Activated T-cell treated with anti-CD3 and anti-CD28 coated beads, Interleukin-2, amount 50 U/mL, for 72 hours (primary cell): ENCODE data around the gene TNRC6C. TPM values are rescaled to one million over a fixed set of nuclear protein-coding genes. Genes with fewer than 3 reads are reported as not detected.

ENCODE experiments used
- ATAC-seq, 2 donors: fragments of 150-1000 bp; cut with Tn5 transposase; replicated peaks in 1 of 2; 2 replicates each; pipeline ENCODE4 v1.10.0; 2021; ENCODE audit warnings: moderate library complexity in 2 of 2, mild to moderate bottlenecking in 1 of 2
- DNase-seq, 2 donors: peaks; one replicate each; pipeline ENCODE4 v3.0.0; 2021 to 2022; ENCODE audit warnings: mixed read lengths in 1 of 2
- H3K27ac Mint-ChIP-seq: one replicate; pipeline ENCODE4 v1.8.0; 2022; ENCODE audit warnings: mild to moderate bottlenecking, moderate library complexity, mixed read lengths
- H3K27me3 Mint-ChIP-seq: one replicate; pipeline ENCODE4 v1.8.0; 2022; ENCODE audit warnings: low read depth, mixed read lengths
- H3K36me3 Mint-ChIP-seq, 2 donors: one replicate each; pipeline ENCODE4 v1.8.0; 2022; ENCODE audit warnings: mixed read lengths in 2 of 2, mild to moderate bottlenecking in 1 of 2; ENCODE audit not compliant: insufficient read depth in 2 of 2
- H3K4me1 Mint-ChIP-seq: one replicate; pipeline ENCODE4 v1.8.0; 2022; ENCODE audit warnings: low read depth, mixed read lengths
- H3K4me3 Mint-ChIP-seq, 2 donors: one replicate each; pipeline ENCODE4 v1.8.0; 2022; ENCODE audit warnings: mild to moderate bottlenecking in 2 of 2, mixed read lengths in 2 of 2, moderate library complexity in 2 of 2
- H3K9me3 Mint-ChIP-seq, 2 donors: one replicate each; pipeline ENCODE4 v1.8.0; 2022; ENCODE audit warnings: mixed read lengths in 2 of 2
- total RNA-seq, 2 donors: library from RNA; stranded (reverse); gene quantifications; one replicate each; pipeline ENCODE4 v1.2.3, GENCODE V29; 2022

Gene TNRC6C
- total RNA-seq, 2 donors from 2014 or later = 26.5 to 30.5 TPM

GRCh38 chr17:77996256-77996655 lies 37.8 kb downstream of the TNRC6C start:
- Mint-ChIP-seq H3K4me1 (peaks cover 52% of the 10 kb centered on the region), H3K27me3 (no peaks in the 10 kb centered on the region), H3K9me3 (no peaks in the 10 kb centered on the region), H3K4me3 (no peak overlapping the region), H3K27ac (peak overlapping the region; percentile 60), H3K36me3 (no peaks in the 10 kb centered on the region)
- ATAC-seq (no peak), DNase-seq (no peak)

- H3K4me3 Mint-ChIP-seq = no peak overlapping the region
- no peak for DNase-seq
- peak in 1 of 2 donors; percentile 43 for ATAC-seq
Measured at GRCh38 chr17:77999413-78000173, 41.1 kb downstream of the TNRC6C start.

GRCh38 chr17:78000341-78000740 lies 41.8 kb downstream of the TNRC6C start:
- Mint-ChIP-seq H3K4me1 (peaks cover 61% of the 10 kb centered on the region), H3K9me3 (no peaks in the 10 kb centered on the region), H3K36me3 (peaks cover 0 to 6% of the 10 kb centered on the region in 2 donors)

More at GRCh38 chr17:77999413-78000173, 41.1 kb downstream of the TNRC6C start:
- H3K36me3 Mint-ChIP-seq = no peaks in the 10 kb centered on the region
- no peak overlapping the region for H3K27ac Mint-ChIP-seq
- H3K4me1 Mint-ChIP-seq = peaks cover 61% of the 10 kb centered on the region
- no peaks in the 10 kb centered on the region for H3K27me3 Mint-ChIP-seq
- H3K9me3 Mint-ChIP-seq = no peaks in the 10 kb centered on the region

GRCh38 chr17:78001182-78001581 lies 42.7 kb downstream of the TNRC6C start:
- peaks cover 0 to 6% of the 10 kb centered on the region in 2 donors for H3K36me3 Mint-ChIP-seq
- no peak overlapping the region for H3K27ac Mint-ChIP-seq
- H3K4me1 Mint-ChIP-seq = peaks cover 69% of the 10 kb centered on the region
- DNase-seq = no peak
- ATAC-seq = no peak
- H3K4me3 Mint-ChIP-seq = no peak overlapping the region
- no peaks in the 10 kb centered on the region for H3K9me3 Mint-ChIP-seq
- no peaks in the 10 kb centered on the region for H3K27me3 Mint-ChIP-seq

More at GRCh38 chr17:78000341-78000740, 41.8 kb downstream of the TNRC6C start:
- no peak for ATAC-seq
- Mint-ChIP-seq H3K27ac (no peak overlapping the region), H3K4me3 (no peak overlapping the region), H3K27me3 (no peaks in the 10 kb centered on the region)
- DNase-seq = no peak

- Mint-ChIP-seq H3K4me1 (peaks cover 68% of the 10 kb centered on the region), H3K9me3 (no peaks in the 10 kb centered on the region), H3K27ac (no peak overlapping the region), H3K36me3 (peaks cover 0 to 6% of the 10 kb centered on the region in 2 donors), H3K4me3 (no peak overlapping the region), H3K27me3 (no peaks in the 10 kb centered on the region)
- ATAC-seq = no peak
- no peak for DNase-seq
Measured at GRCh38 chr17:78001612-78002011, 43.1 kb downstream of the TNRC6C start.

- no peak overlapping the region for H3K4me3 Mint-ChIP-seq
- peaks cover 64% of the 10 kb centered on the region for H3K4me1 Mint-ChIP-seq
- H3K27ac Mint-ChIP-seq = no peak overlapping the region
Measured at GRCh38 chr17:78002166-78002565, 43.7 kb downstream of the TNRC6C start.

GRCh38 chr17:78005452-78006171 lies 47.1 kb downstream of the TNRC6C start:
- peak; percentile 71 to 74 for ATAC-seq

More at GRCh38 chr17:78002166-78002565, 43.7 kb downstream of the TNRC6C start:
- ATAC-seq (no peak), DNase-seq (no peak)
- Mint-ChIP-seq H3K27me3 (no peaks in the 10 kb centered on the region), H3K9me3 (no peaks in the 10 kb centered on the region), H3K36me3 (peaks cover 0 to 8% of the 10 kb centered on the region in 2 donors)

GRCh38 chr17:78006338-78006737 lies 47.8 kb downstream of the TNRC6C start:
- no peak overlapping the region for H3K27ac Mint-ChIP-seq
- no peak overlapping the region for H3K4me3 Mint-ChIP-seq
- H3K27me3 Mint-ChIP-seq = no peaks in the 10 kb centered on the region
- DNase-seq (no peak), ATAC-seq (no peak)
- H3K9me3 Mint-ChIP-seq = no peaks in the 10 kb centered on the region
- H3K36me3 Mint-ChIP-seq = peaks cover 0 to 8% of the 10 kb centered on the region in 2 donors
- peaks cover 38% of the 10 kb centered on the region for H3K4me1 Mint-ChIP-seq

More at GRCh38 chr17:78005452-78006171, 47.1 kb downstream of the TNRC6C start:
- no peak for DNase-seq
- H3K27ac Mint-ChIP-seq = peak overlapping the region; percentile 78
- H3K36me3 Mint-ChIP-seq = peaks cover 0 to 8% of the 10 kb centered on the region in 2 donors
- no peaks in the 10 kb centered on the region for H3K9me3 Mint-ChIP-seq
- peak overlapping the region in 1 of 2 donors; percentile 64 for H3K4me3 Mint-ChIP-seq
- peaks cover 41% of the 10 kb centered on the region for H3K4me1 Mint-ChIP-seq
- H3K27me3 Mint-ChIP-seq = no peaks in the 10 kb centered on the region

GRCh38 chr17:78007647-78008046 lies 49.1 kb downstream of the TNRC6C start:
- H3K27me3 Mint-ChIP-seq = no peaks in the 10 kb centered on the region
- ATAC-seq = no peak
- peaks cover 41% of the 10 kb centered on the region for H3K4me1 Mint-ChIP-seq
- DNase-seq = no peak
- H3K27ac Mint-ChIP-seq = no peak overlapping the region
- no peaks in the 10 kb centered on the region for H3K9me3 Mint-ChIP-seq
- no peak overlapping the region for H3K4me3 Mint-ChIP-seq
- peaks cover 0 to 8% of the 10 kb centered on the region in 2 donors for H3K36me3 Mint-ChIP-seq

GRCh38 chr17:78010759-78011158 lies 52.3 kb downstream of the TNRC6C start:
- no peak for ATAC-seq

GRCh38 chr17:78012428-78012827 lies 53.9 kb downstream of the TNRC6C start:
- no peaks in the 10 kb centered on the region for H3K36me3 Mint-ChIP-seq
- H3K9me3 Mint-ChIP-seq = no peaks in the 10 kb centered on the region
- no peak overlapping the region for H3K4me3 Mint-ChIP-seq
- no peak overlapping the region for H3K27ac Mint-ChIP-seq
- no peak for ATAC-seq
- H3K27me3 Mint-ChIP-seq = no peaks in the 10 kb centered on the region
- DNase-seq = no peak
- H3K4me1 Mint-ChIP-seq = peaks cover 22% of the 10 kb centered on the region

More at GRCh38 chr17:78010759-78011158, 52.3 kb downstream of the TNRC6C start:
- H3K9me3 Mint-ChIP-seq = no peaks in the 10 kb centered on the region
- peaks cover 0 to 1% of the 10 kb centered on the region in 2 donors for H3K36me3 Mint-ChIP-seq
- DNase-seq = peak in 1 of 2 donors; percentile 25
- no peaks in the 10 kb centered on the region for H3K27me3 Mint-ChIP-seq
- no peak overlapping the region for H3K27ac Mint-ChIP-seq
- peak overlapping the region; percentile 39 to 50 for H3K4me3 Mint-ChIP-seq
- H3K4me1 Mint-ChIP-seq = peaks cover 27% of the 10 kb centered on the region

GRCh38 chr17:78013683-78014467 lies 55.4 kb downstream of the TNRC6C start:
- no peak overlapping the region for H3K27ac Mint-ChIP-seq
- no peaks in the 10 kb centered on the region for H3K36me3 Mint-ChIP-seq
- no peak overlapping the region for H3K4me3 Mint-ChIP-seq
- peaks cover 25% of the 10 kb centered on the region for H3K4me1 Mint-ChIP-seq
- no peaks in the 10 kb centered on the region for H3K9me3 Mint-ChIP-seq
- H3K27me3 Mint-ChIP-seq = no peaks in the 10 kb centered on the region
- ATAC-seq = peak; percentile 44 to 46
- DNase-seq = peak; percentile 38 to 50
